Measurements from ENCODE around the gene MOSMO. TPM values are rescaled to one million over a fixed set of nuclear protein-coding genes. Genes with fewer than 3 reads are reported as not detected.

The MOSMO gene
- total and polyA plus RNA-seq, 2 of the 13 experiments (the other 11 are each of a cell fraction or from before 2014, with no cell fraction given), result 26.7 to 32.6 TPM

GRCh38 chr16:22008215-22009059 lies 526 bp downstream of the MOSMO start (continued):
- 0 out of 2 replicates have a peak, but pooled peaks have one; percentile 68 for TF ChIP-seq KLF15 (CRISPR knock-in tag; IDR thresholded peaks at IDR 0.05; ENCODE audit: borderline replicate concordance)
- TF ChIP-seq, protein P1, sequence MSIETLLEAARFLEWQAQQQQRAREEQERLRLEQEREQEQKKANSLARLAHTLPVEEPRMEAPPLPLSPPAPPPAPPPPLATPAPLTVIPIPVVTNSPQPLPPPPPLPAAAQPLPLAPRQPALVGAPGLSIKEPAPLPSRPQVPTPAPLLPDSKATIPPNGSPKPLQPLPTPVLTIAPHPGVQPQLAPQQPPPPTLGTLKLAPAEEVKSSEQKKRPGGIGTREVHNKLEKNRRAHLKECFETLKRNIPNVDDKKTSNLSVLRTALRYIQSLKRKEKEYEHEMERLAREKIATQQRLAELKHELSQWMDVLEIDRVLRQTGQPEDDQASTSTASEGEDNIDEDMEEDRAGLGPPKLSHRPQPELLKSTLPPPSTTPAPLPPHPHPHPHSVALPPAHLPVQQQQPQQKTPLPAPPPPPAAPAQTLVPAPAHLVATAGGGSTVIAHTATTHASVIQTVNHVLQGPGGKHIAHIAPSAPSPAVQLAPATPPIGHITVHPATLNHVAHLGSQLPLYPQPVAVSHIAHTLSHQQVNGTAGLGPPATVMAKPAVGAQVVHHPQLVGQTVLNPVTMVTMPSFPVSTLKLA (IDR thresholded peaks at IDR 0.05), result no peak
- no peak for TF ChIP-seq ZFP36L2 (CRISPR knock-in tag; IDR thresholded peaks at IDR 0.05)
- 0 out of 2 replicates have a peak, but pooled peaks have one; percentile 46 for TF ChIP-seq ZBTB4 (CRISPR knock-in tag; IDR thresholded peaks at IDR 0.05; ENCODE audit: borderline replicate concordance)
- no peak for TF ChIP-seq ZNF703 (CRISPR knock-in tag; IDR thresholded peaks at IDR 0.05; ENCODE audit: borderline replicate concordance)
- peak; percentile 22; the same call in 1 of the 2 replicates for TF ChIP-seq FOXC1 (CRISPR knock-in tag; IDR thresholded peaks at IDR 0.05; ENCODE audit: borderline replicate concordance)
- no peak for TF ChIP-seq ZSCAN20 (CRISPR knock-in tag; IDR thresholded peaks at IDR 0.05; ENCODE audit: borderline replicate concordance)
- no peak; the same call in 1 of the 2 replicates for TF ChIP-seq ZNF850 (CRISPR knock-in tag; conservative IDR thresholded peaks at IDR 0.05)
- TF ChIP-seq ZBTB38 (CRISPR knock-in tag; IDR thresholded peaks at IDR 0.05), result no peak
- no peak; the same call in 1 of the 2 replicates for TF ChIP-seq POLR2AphosphoS5 (IDR thresholded peaks at IDR 0.05; ENCODE audit: low read depth, low read length)
- no peak for TF ChIP-seq ZNF549 (CRISPR knock-in tag; IDR thresholded peaks at IDR 0.05)
- no peak for TF ChIP-seq ZNF841 (CRISPR knock-in tag; IDR thresholded peaks at IDR 0.05; ENCODE audit: borderline replicate concordance)
- TF ChIP-seq HNF4G (IDR thresholded peaks at IDR 0.05; ENCODE audit: borderline replicate concordance, low read depth, low read length), result no peak
- 0 out of 2 replicates have a peak, but pooled peaks have one; percentile 13 for TF ChIP-seq HNF4G (CRISPR knock-in tag; IDR thresholded peaks at IDR 0.05; ENCODE audit: borderline replicate concordance, low read depth)
- no peak for TF ChIP-seq ZNF230 (CRISPR knock-in tag; IDR thresholded peaks at IDR 0.05)
- TF ChIP-seq KLF11 (CRISPR knock-in tag; IDR thresholded peaks at IDR 0.05), result no peak

Data from HepG2 (cell line).